Measurements from ENCODE around the gene FMNL3.

DNA sequence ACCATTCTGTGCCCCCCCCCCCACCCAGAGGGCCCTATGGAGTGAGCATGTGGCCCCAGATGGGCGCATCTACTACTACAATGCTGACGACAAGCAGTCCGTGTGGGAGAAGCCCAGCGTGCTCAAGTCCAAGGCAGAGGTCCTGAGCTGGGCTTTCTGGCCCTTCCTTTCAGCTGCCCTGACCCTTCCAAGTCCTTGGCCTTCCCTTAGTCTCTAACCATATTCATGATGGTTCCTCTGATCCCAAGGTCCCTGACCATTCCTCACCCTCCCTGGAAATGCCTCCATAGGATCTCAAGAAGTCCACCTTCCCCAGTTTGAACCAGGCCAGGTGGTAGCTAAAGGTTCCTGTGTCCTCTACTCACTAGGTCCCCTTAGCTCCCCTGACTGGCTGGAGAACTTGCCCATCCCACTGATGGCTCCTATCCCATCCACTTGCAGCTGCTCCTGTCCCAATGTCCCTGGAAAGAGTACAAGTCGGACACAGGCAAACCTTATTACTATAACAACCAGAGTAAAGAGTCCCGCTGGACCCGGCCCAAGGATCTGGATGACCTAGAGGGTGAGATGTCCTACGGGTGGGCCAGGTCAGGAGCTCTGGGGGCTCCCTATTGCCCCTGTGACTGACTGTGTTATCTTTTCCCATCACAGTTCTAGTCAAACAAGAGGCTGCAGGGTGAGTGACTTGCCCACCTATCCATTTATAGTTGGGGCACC, 74.1 kb downstream of the FMNL3 start:
- TF ChIP-seq FOXA1 (IDR thresholded peaks at IDR 0.05) (no peak), EGR1 (IDR thresholded peaks at IDR 0.05; ENCODE audit: low read depth in 2 of 2) (no peak), SP1 (IDR thresholded peaks at IDR 0.05) (no peak), TAF1 (conservative IDR thresholded peaks at IDR 0.05) (no peak), RXRA (IDR thresholded peaks at IDR 0.05) (no peak), YY1 (IDR thresholded peaks at IDR 0.05) (no peak), RAD21 (IDR thresholded peaks at IDR 0.05) (no peak), JUND (IDR thresholded peaks at IDR 0.05) (no peak), GABPA (IDR thresholded peaks at IDR 0.05 in 1 of 2, conservative IDR thresholded peaks at IDR 0.05 in 1 of 2) (no peak)
- TF ChIP-seq, protein P1, sequence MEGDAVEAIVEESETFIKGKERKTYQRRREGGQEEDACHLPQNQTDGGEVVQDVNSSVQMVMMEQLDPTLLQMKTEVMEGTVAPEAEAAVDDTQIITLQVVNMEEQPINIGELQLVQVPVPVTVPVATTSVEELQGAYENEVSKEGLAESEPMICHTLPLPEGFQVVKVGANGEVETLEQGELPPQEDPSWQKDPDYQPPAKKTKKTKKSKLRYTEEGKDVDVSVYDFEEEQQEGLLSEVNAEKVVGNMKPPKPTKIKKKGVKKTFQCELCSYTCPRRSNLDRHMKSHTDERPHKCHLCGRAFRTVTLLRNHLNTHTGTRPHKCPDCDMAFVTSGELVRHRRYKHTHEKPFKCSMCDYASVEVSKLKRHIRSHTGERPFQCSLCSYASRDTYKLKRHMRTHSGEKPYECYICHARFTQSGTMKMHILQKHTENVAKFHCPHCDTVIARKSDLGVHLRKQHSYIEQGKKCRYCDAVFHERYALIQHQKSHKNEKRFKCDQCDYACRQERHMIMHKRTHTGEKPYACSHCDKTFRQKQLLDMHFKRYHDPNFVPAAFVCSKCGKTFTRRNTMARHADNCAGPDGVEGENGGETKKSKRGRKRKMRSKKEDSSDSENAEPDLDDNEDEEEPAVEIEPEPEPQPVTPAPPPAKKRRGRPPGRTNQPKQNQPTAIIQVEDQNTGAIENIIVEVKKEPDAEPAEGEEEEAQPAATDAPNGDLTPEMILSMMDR (IDR thresholded peaks at IDR 0.05; ENCODE audit: low read depth, low read length, missing input control): no peak
- TF ChIP-seq, protein P2, sequence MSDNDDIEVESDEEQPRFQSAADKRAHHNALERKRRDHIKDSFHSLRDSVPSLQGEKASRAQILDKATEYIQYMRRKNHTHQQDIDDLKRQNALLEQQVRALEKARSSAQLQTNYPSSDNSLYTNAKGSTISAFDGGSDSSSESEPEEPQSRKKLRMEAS (IDR thresholded peaks at IDR 0.05): no peak
- TF ChIP-seq, protein P3, sequence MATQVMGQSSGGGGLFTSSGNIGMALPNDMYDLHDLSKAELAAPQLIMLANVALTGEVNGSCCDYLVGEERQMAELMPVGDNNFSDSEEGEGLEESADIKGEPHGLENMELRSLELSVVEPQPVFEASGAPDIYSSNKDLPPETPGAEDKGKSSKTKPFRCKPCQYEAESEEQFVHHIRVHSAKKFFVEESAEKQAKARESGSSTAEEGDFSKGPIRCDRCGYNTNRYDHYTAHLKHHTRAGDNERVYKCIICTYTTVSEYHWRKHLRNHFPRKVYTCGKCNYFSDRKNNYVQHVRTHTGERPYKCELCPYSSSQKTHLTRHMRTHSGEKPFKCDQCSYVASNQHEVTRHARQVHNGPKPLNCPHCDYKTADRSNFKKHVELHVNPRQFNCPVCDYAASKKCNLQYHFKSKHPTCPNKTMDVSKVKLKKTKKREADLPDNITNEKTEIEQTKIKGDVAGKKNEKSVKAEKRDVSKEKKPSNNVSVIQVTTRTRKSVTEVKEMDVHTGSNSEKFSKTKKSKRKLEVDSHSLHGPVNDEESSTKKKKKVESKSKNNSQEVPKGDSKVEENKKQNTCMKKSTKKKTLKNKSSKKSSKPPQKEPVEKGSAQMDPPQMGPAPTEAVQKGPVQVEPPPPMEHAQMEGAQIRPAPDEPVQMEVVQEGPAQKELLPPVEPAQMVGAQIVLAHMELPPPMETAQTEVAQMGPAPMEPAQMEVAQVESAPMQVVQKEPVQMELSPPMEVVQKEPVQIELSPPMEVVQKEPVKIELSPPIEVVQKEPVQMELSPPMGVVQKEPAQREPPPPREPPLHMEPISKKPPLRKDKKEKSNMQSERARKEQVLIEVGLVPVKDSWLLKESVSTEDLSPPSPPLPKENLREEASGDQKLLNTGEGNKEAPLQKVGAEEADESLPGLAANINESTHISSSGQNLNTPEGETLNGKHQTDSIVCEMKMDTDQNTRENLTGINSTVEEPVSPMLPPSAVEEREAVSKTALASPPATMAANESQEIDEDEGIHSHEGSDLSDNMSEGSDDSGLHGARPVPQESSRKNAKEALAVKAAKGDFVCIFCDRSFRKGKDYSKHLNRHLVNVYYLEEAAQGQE (IDR thresholded peaks at IDR 0.05): no peak
- TF ChIP-seq, protein P4, sequence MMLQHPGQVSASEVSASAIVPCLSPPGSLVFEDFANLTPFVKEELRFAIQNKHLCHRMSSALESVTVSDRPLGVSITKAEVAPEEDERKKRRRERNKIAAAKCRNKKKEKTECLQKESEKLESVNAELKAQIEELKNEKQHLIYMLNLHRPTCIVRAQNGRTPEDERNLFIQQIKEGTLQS (IDR thresholded peaks at IDR 0.05): no peak
- TF ChIP-seq, protein P5, sequence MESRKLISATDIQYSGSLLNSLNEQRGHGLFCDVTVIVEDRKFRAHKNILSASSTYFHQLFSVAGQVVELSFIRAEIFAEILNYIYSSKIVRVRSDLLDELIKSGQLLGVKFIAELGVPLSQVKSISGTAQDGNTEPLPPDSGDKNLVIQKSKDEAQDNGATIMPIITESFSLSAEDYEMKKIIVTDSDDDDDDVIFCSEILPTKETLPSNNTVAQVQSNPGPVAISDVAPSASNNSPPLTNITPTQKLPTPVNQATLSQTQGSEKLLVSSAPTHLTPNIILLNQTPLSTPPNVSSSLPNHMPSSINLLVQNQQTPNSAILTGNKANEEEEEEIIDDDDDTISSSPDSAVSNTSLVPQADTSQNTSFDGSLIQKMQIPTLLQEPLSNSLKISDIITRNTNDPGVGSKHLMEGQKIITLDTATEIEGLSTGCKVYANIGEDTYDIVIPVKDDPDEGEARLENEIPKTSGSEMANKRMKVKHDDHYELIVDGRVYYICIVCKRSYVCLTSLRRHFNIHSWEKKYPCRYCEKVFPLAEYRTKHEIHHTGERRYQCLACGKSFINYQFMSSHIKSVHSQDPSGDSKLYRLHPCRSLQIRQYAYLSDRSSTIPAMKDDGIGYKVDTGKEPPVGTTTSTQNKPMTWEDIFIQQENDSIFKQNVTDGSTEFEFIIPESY (IDR thresholded peaks at IDR 0.05): no peak

Data from liver (tissue), 3 donors.